Prostate gland (tissue), 2 donors: ENCODE measurements around the gene CXCL11.

Source experiments
- CTCF ChIP-seq, 4 experiments: fragments of 200-600 bp in 2 of 4; fragments of 450-650 bp in 2 of 4; sonication (generic) in 2 of 4; IDR thresholded peaks; 1 replicate in 3 of 4; 2 replicates in 1 of 4; pipeline ENCODE4 v1.5.1; 2016 to 2019; ENCODE audit warnings: antibody characterized with exemption in 4 of 4, mild to moderate bottlenecking in 2 of 4, moderate library complexity in 2 of 4
- POLR2AphosphoS5 ChIP-seq: sonication (generic); formaldehyde crosslinking; IDR thresholded peaks from one replicate; pipeline ENCODE4 v1.6.1; 2017; ENCODE audit warnings: antibody characterized with exemption

- TF ChIP-seq CTCF (IDR thresholded peaks at IDR 0.05) (no peak), POLR2AphosphoS5 (no peak)
Observed at GRCh38 chr4:76061982-76062381, 26.1 kb upstream of the CXCL11 start.
